HFF-Myc (cell line): ENCODE data around the gene SSTR5.

Experiments
- DNase-seq: peaks from one replicate; pipeline ENCODE4 v3.0.0-alpha.2; 2011; ENCODE audit warnings: low read depth; ENCODE audit errors: extremely low read depth
- H3K4me3 ChIP-seq: replicated peaks from 2 replicates; pipeline ENCODE4 v1.5.1; 2011; ENCODE audit warnings: low read depth, mild to moderate bottlenecking, control low read depth, low read length
- CTCF ChIP-seq: IDR thresholded peaks from 2 replicates; pipeline ENCODE4 v1.5.1; 2012; ENCODE audit warnings: mild to moderate bottlenecking, low read depth, low read length, control low read depth; ENCODE audit errors: missing control alignments

Gene SSTR5

GRCh38 chr16:1077877-1078578 is 5.5 kb downstream of the SSTR5 start:
- DNase-seq, result no peak
- H3K4me3 ChIP-seq, result no peak overlapping the region
- TF ChIP-seq CTCF, result no peak

GRCh38 chr16:1078579-1079021 is 6.1 kb downstream of the SSTR5 start:
- H3K4me3 ChIP-seq, result no peak overlapping the region
- no peak for TF ChIP-seq CTCF
- DNase-seq, result no peak

- no peak overlapping the region for H3K4me3 ChIP-seq
- no peak for DNase-seq
- no peak for TF ChIP-seq CTCF
These were observed 6.8 kb downstream of the SSTR5 start for GRCh38 chr16:1079341-1079740.

GRCh38 chr16:1079786-1080525 is 7.4 kb downstream of the SSTR5 start:
- DNase-seq, result no peak
- no peak overlapping the region for H3K4me3 ChIP-seq
- no peak for TF ChIP-seq CTCF

GRCh38 chr16:1080801-1081733 is 8.5 kb downstream of the SSTR5 start:
- no peak overlapping the region for H3K4me3 ChIP-seq
- no peak for TF ChIP-seq CTCF
- no peak for DNase-seq

- H3K4me3 ChIP-seq, result no peak overlapping the region
- DNase-seq, result no peak
- no peak for TF ChIP-seq CTCF
These were observed 9.3 kb downstream of the SSTR5 start for GRCh38 chr16:1081734-1082265.
